ENCODE measurements around the gene PCDHGA12.

Gene PCDHGA12

GRCh38 chr5:141419074-141419880, 11.0 kb upstream of the PCDHGA12 start:
- TF ChIP-seq EZH2phosphoT487 (IDR thresholded peaks at IDR 0.05; ENCODE audit: borderline replicate concordance) (no peak), CTCF (conservative IDR thresholded peaks at IDR 0.05; ENCODE audit: low read length) (no peak)
- H3K9me2 ChIP-seq (replicated peaks; ENCODE audit: low read depth, low read length) = no peaks in the 10 kb centered on the region
- no peaks in the 10 kb centered on the region for H3K79me2 ChIP-seq (ENCODE audit: insufficient read depth, low read length)
- H3K36me3 ChIP-seq (ENCODE audit: insufficient read depth, low read length) = no peaks in the 10 kb centered on the region
- no peaks in the 10 kb centered on the region for H3K4me1 ChIP-seq (ENCODE audit: insufficient read depth, low read length, poor library complexity, severe bottlenecking)
- H3K4me2 ChIP-seq (ENCODE audit: low read depth, low read length, poor library complexity, severe bottlenecking) = no peak overlapping the region
- H2AFZ ChIP-seq (ENCODE audit: low read length) = no peak overlapping the region
- H4K20me1 ChIP-seq (ENCODE audit: insufficient read depth, low read length, poor library complexity, severe bottlenecking) = no peaks in the 10 kb centered on the region
- H3K9ac ChIP-seq (ENCODE audit: low read depth, low read length, poor library complexity, severe bottlenecking) = no peak overlapping the region
- H3F3A ChIP-seq (ENCODE audit: low read depth) = no peaks in the 10 kb centered on the region
- H3K27me3 ChIP-seq (ENCODE audit: insufficient read depth, low read length, poor library complexity, severe bottlenecking) = no peaks in the 10 kb centered on the region
- H3K4me3 ChIP-seq (ENCODE audit: low read length, poor library complexity, severe bottlenecking) = no peak overlapping the region
- no peaks in the 10 kb centered on the region for H3K9me3 ChIP-seq (ENCODE audit: insufficient read depth, low read depth, low read length)

GRCh38 chr5:141420855-141421488, 9.3 kb upstream of the PCDHGA12 start, which contains the start of gene PCDHGA11:
Gene PCDHGA11, plus strand, starts transcription at chr5:141421051. Its CDS starts 177 bp downstream, at chr5:141421228.
- Histone ChIP-seq H3K9me2 (replicated peaks; ENCODE audit: low read depth, low read length) (no peaks in the 10 kb centered on the region), H3K9ac (ENCODE audit: low read depth, low read length, poor library complexity, severe bottlenecking) (no peak within 1 kb of the TSS), H3K27me3 (ENCODE audit: insufficient read depth, low read length, poor library complexity, severe bottlenecking) (no peaks in the 10 kb centered on the region), H3K4me1 (ENCODE audit: insufficient read depth, low read length, poor library complexity, severe bottlenecking) (no peaks in the 10 kb centered on the region), H3K4me3 (ENCODE audit: low read length, poor library complexity, severe bottlenecking) (no peak within 1 kb of the TSS), H3K4me2 (ENCODE audit: low read depth, low read length, poor library complexity, severe bottlenecking) (no peak within 1 kb of the TSS), H4K20me1 (ENCODE audit: insufficient read depth, low read length, poor library complexity, severe bottlenecking) (no peaks in the 10 kb centered on the region), H3K36me3 (ENCODE audit: insufficient read depth, low read length) (no peaks in the 10 kb centered on the region), H3F3A (ENCODE audit: low read depth) (no peaks in the 10 kb centered on the region), H3K9me3 (ENCODE audit: insufficient read depth, low read depth, low read length) (no peaks in the 10 kb centered on the region), H2AFZ (ENCODE audit: low read length) (no peak within 1 kb of the TSS), H3K79me2 (ENCODE audit: insufficient read depth, low read length) (no peaks in the 10 kb centered on the region)
- TF ChIP-seq CTCF (conservative IDR thresholded peaks at IDR 0.05; ENCODE audit: low read length) (peak; percentile 55), EZH2phosphoT487 (IDR thresholded peaks at IDR 0.05; ENCODE audit: borderline replicate concordance) (no peak)

GRCh38 chr5:141421489-141421855, 8.8 kb upstream of the PCDHGA12 start:
- no peaks in the 10 kb centered on the region for H4K20me1 ChIP-seq (ENCODE audit: insufficient read depth, low read length, poor library complexity, severe bottlenecking)
- H3K27me3 ChIP-seq (ENCODE audit: insufficient read depth, low read length, poor library complexity, severe bottlenecking) = no peaks in the 10 kb centered on the region
- H3K9ac ChIP-seq (ENCODE audit: low read depth, low read length, poor library complexity, severe bottlenecking) = no peak overlapping the region
- H3K4me2 ChIP-seq (ENCODE audit: low read depth, low read length, poor library complexity, severe bottlenecking) = no peak overlapping the region
- no peaks in the 10 kb centered on the region for H3K79me2 ChIP-seq (ENCODE audit: insufficient read depth, low read length)
- no peaks in the 10 kb centered on the region for H3K9me3 ChIP-seq (ENCODE audit: insufficient read depth, low read depth, low read length)
- H3F3A ChIP-seq (ENCODE audit: low read depth) = no peaks in the 10 kb centered on the region
- TF ChIP-seq EZH2phosphoT487 (IDR thresholded peaks at IDR 0.05; ENCODE audit: borderline replicate concordance) (no peak), CTCF (conservative IDR thresholded peaks at IDR 0.05; ENCODE audit: low read length) (no peak)
- no peak overlapping the region for H2AFZ ChIP-seq (ENCODE audit: low read length)
- H3K9me2 ChIP-seq (replicated peaks; ENCODE audit: low read depth, low read length) = no peaks in the 10 kb centered on the region
- no peaks in the 10 kb centered on the region for H3K4me1 ChIP-seq (ENCODE audit: insufficient read depth, low read length, poor library complexity, severe bottlenecking)
- no peak overlapping the region for H3K4me3 ChIP-seq (ENCODE audit: low read length, poor library complexity, severe bottlenecking)
- no peaks in the 10 kb centered on the region for H3K36me3 ChIP-seq (ENCODE audit: insufficient read depth, low read length)
